BE2C (cell line): ENCODE data around the gene AEBP2. TPM values are rescaled to one million over a fixed set of nuclear protein-coding genes. Genes with fewer than 3 reads are reported as not detected.
A peak's percentile ranks its signal among the peaks of the same experiment; 100 is the strongest.
"Not testable (repeated sequence)": the region's sequence is repeated elsewhere in the genome, so short reads cannot be mapped to it uniquely, and the experiment has no call there.

Source experiments
- DNase-seq: peaks from one replicate; pipeline ENCODE4 v3.0.0-alpha.2; 2020
- H3K27me3 ChIP-seq: fragments of 250-450 bp; sonication (Bioruptor Pico); 2 replicates; pipeline ENCODE4 v1.5.1; 2020; ENCODE audit warnings: mild to moderate bottlenecking
- H3K36me3 ChIP-seq: fragments of 250-450 bp; sonication (Bioruptor Pico); 2 replicates; pipeline ENCODE4 v1.5.1; 2020; ENCODE audit warnings: mild to moderate bottlenecking
- H3K4me1 ChIP-seq: fragments of 250-450 bp; sonication (Bioruptor Pico); 2 replicates; pipeline ENCODE4 v1.5.1; 2020
- H3K4me3 ChIP-seq: 2 replicates; pipeline ENCODE4 v1.5.1; 2011; ENCODE audit warnings: low read depth, low read length
- H3K9me3 ChIP-seq: fragments of 250-450 bp; sonication (Bioruptor Pico); 2 replicates; pipeline ENCODE4 v1.5.1; 2020
- CTCF ChIP-seq: IDR thresholded peaks from 2 replicates; pipeline ENCODE4 v1.5.1; 2012; ENCODE audit warnings: mild to moderate bottlenecking, low read depth, low read length
- polyA plus RNA-seq: library from polyadenylated mRNA; unstranded; fragments of >200 nt; gene quantifications from one replicate; pipeline ENCODE4 v1.2.1, GENCODE V29; 2012; ENCODE audit warnings: low read depth, missing spikeins; ENCODE audit not compliant: insufficient read length, insufficient read depth

AEBP2 gene
- 20.5 TPM for polyA plus RNA-seq

- H3K36me3 ChIP-seq = peaks cover 4% of the 10 kb centered on the region; the same call in 1 of the 2 replicates
- H3K4me3 ChIP-seq = peak within 1 kb of the TSS; percentile 81
- H3K27me3 ChIP-seq = 0 out of 2 replicates have a peak, but pooled peaks cover 4% of the 10 kb centered on the region
- DNase-seq = peak; percentile 92
- H3K4me1 ChIP-seq = no peaks in the 10 kb centered on the region; the same call in 1 of the 2 replicates
- no peak for TF ChIP-seq CTCF
- H3K9me3 ChIP-seq = peaks cover 5% of the 10 kb centered on the region
Observed at GRCh38 chr12:19439059-19440018, at the start of gene AEBP2. AEBP2 (plus strand) TSS chr12:19439492; CDS start chr12:19439700, 208 bp downstream.

GRCh38 chr12:19390051-19390598, 49.2 kb upstream of the AEBP2 start:
- no peaks in the 10 kb centered on the region for H3K4me1 ChIP-seq
- TF ChIP-seq CTCF = no peak
- DNase-seq = no peak

GRCh38 chr12:19392644-19393043, 46.6 kb upstream of the AEBP2 start:
- not testable (repeated sequence) for H3K36me3 ChIP-seq, H3K27me3 ChIP-seq, H3K9me3 ChIP-seq, DNase-seq, H3K4me1 ChIP-seq, H3K4me3 ChIP-seq

More at GRCh38 chr12:19390051-19390598, 49.2 kb upstream of the AEBP2 start:
- Histone ChIP-seq H3K36me3 (no peaks in the 10 kb centered on the region), H3K27me3 (no peaks in the 10 kb centered on the region), H3K9me3 (no peaks in the 10 kb centered on the region), H3K4me3 (no peak overlapping the region)

- Histone ChIP-seq H3K4me1 (no peaks in the 10 kb centered on the region), H3K9me3 (no peaks in the 10 kb centered on the region), H3K4me3 (no peak overlapping the region), H3K36me3 (no peaks in the 10 kb centered on the region), H3K27me3 (no peaks in the 10 kb centered on the region)
- no peak for TF ChIP-seq CTCF
- no peak for DNase-seq
Observed at GRCh38 chr12:19394385-19394784, 44.9 kb upstream of the AEBP2 start.

- Histone ChIP-seq H3K36me3 (no peaks in the 10 kb centered on the region), H3K4me1 (no peaks in the 10 kb centered on the region), H3K9me3 (no peaks in the 10 kb centered on the region), H3K4me3 (no peak overlapping the region), H3K27me3 (no peaks in the 10 kb centered on the region)
- no peak for DNase-seq
- TF ChIP-seq CTCF = no peak
Observed at GRCh38 chr12:19397534-19397933, 41.8 kb upstream of the AEBP2 start.

GRCh38 chr12:19398376-19399363, 40.6 kb upstream of the AEBP2 start:
- H3K4me3 ChIP-seq = no peak overlapping the region
- DNase-seq = no peak
- no peaks in the 10 kb centered on the region for H3K27me3 ChIP-seq
- H3K4me1 ChIP-seq = no peaks in the 10 kb centered on the region
- H3K9me3 ChIP-seq = no peaks in the 10 kb centered on the region
- H3K36me3 ChIP-seq = no peaks in the 10 kb centered on the region
- no peak for TF ChIP-seq CTCF

- DNase-seq, H3K4me1 ChIP-seq: not testable (repeated sequence)
Observed at GRCh38 chr12:19400649-19401285, 38.5 kb upstream of the AEBP2 start.

More at GRCh38 chr12:19400649-19401285, 38.5 kb upstream of the AEBP2 start:
- not testable (repeated sequence) for H3K4me3 ChIP-seq, H3K27me3 ChIP-seq, H3K36me3 ChIP-seq, H3K9me3 ChIP-seq
